NCI-H526 (cell line): ENCODE results near the gene NPR1.
"Not testable (repeated sequence)": the region's sequence is repeated elsewhere in the genome, so short reads cannot be mapped to it uniquely, and the experiment has no call there.

Source experiments
- DNase-seq, 2 experiments: peaks; one replicate each; lab custom pipeline; 2025; lab: John Stamatoyannopoulos, UW

The NPR1 gene

DNA sequence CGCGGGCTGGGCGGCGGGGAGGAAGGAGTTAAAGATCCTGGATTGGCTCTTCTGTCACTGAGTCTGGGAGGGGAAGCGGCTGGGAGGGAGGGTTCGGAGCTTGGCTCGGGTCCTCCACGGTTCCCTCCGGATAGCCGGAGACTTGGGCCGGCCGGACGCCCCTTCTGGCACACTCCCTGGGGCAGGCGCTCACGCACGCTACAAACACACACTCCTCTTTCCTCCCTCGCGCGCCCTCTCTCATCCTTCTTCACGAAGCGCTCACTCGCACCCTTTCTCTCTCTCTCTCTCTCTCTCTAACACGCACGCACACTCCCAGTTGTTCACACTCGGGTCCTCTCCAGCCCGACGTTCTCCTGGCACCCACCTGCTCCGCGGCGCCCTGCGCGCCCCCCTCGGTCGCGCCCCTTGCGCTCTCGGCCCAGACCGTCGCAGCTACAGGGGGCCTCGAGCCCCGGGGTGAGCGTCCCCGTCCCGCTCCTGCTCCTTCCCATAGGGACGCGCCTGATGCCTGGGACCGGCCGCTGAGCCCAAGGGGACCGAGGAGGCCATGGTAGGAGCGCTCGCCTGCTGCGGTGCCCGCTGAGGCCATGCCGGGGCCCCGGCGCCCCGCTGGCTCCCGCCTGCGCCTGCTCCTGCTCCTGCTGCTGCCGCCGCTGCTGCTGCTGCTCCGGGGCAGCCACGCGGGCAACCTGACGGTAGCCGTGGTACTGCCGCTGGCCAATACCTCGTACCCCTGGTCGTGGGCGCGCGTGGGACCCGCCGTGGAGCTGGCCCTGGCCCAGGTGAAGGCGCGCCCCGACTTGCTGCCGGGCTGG is at the start of gene NPR1:
TSS of gene NPR1 (plus strand) at position 170 of the 818 bp plus-strand sequence. CDS start at position 591, 421 bp downstream.
- peak in 1 of 2 experiments; percentile 74 for DNase-seq

DNA sequence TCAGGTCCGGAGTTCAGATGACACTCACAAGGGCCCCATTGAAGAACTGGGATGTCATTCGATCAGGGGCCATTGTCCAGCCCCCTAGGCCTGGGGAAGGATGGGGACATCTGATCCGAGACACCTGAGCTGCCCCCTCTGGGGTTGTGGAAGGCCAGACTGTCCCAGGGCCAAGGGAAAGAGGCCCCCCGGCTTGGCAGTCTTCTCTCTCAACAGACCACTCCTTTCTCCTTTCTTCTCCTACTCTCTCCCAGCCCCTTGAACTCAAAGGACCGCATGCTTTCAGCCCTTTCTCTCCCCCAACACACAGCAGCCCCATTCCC is 49.2 kb upstream of the NPR1 start:
- DNase-seq: no peak

DNA sequence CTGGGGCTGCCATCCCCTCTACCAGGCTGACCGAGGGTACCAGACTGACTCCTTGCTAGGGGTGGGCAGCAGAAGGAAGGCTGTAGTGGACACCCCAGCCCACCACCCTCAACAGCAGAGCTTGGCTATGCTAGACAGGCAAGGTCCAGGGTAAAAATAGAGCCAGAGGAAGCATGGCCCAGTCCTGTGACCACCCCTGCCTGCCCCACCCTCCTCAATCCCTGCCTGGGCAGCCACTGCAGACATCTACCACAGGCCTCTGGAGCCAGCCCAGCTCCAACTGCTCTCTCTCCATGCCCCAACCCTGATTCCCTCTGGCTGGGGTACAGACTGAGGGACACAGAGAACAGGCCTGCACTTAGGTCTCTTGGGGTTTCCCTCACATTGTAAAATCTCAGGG is 48.5 kb upstream of the NPR1 start:
- DNase-seq: no peak

DNA sequence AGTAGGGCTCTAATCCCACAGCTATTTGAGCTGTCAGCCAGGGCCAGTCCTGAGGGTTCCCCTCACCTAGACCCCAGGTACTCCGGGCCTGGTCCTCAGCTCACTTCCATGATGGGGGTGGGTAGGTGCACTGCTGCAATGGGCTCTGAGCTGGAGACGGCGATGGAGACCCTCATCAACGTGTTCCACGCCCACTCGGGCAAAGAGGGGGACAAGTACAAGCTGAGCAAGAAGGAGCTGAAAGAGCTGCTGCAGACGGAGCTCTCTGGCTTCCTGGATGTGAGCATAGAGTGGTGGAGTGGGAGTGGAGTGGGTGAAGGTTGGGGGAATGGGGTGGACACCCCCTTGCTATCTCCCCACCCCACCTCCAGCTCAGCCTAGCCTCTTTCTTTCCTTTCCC is 48.1 kb upstream of the NPR1 start:
- DNase-seq: no peak

DNA sequence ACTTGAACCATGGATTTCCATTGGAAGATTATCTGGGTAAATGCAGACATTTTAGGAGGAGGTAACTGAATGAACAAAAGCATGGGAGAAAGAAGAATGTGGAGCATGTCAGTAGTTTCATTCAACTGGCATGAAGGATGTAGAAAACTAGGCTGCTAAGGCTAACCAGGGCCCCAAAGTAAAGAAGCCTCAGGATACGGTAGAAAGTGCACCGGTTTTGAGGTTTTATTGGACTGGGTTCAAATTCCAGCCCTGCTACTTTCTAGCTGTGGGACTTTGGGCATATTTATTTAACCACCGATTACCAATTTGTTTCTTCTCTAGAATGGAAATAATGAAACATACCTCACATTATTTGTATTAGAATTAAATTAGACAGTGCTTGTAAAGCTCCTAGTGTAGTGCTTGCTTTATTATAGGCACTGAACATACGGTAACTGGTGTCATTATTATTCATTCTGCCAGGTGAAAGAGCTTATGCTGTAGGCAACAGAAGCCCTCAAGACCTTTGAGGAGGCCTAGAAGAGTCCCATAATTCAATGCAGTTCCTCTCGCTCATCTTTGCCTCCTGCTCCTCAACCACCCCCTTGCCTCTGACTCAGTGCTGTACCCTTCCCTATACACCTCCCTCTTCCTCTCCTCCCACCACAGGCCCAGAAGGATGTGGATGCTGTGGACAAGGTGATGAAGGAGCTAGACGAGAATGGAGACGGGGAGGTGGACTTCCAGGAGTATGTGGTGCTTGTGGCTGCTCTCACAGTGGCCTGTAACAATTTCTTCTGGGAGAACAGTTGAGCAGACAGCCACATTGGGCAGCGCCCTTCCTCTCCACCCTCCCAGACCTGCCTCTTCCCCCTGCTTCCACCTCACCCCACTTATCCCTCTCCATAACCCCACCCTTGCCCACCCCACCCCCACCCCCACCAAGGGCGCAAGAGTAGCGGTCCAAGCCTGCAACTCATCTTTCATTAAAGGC is 47.2 kb upstream of the NPR1 start:
- DNase-seq: no peak

DNA sequence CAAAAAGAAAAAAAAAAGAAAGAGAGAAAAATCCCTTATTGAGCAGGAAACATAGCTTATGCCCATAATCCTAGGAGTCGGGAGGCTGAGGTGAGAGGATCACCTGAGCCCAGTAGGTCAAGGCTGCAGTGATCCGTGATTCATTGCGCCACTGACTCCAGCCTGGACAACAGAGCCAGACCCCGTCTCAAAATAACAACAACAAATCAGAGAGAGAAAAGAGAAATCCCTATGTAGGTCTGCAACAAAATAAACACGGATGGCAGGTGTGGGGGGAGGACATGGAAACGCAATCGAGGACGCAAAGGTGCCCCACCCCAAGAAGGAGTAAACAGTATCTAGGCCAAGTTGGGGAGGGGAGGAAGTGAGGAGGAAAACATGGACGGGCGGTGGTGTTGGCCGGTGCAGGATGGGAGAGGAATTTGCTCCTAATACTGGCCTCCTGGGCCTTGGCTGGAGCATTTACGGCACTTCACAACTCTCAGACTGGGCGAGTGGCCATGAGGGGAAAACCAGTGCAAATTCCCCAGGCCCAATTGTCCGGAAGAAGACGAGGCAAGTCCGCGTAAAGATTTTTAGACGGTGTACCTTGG is 45.2 kb upstream of the NPR1 start:
- no peak for DNase-seq

DNA sequence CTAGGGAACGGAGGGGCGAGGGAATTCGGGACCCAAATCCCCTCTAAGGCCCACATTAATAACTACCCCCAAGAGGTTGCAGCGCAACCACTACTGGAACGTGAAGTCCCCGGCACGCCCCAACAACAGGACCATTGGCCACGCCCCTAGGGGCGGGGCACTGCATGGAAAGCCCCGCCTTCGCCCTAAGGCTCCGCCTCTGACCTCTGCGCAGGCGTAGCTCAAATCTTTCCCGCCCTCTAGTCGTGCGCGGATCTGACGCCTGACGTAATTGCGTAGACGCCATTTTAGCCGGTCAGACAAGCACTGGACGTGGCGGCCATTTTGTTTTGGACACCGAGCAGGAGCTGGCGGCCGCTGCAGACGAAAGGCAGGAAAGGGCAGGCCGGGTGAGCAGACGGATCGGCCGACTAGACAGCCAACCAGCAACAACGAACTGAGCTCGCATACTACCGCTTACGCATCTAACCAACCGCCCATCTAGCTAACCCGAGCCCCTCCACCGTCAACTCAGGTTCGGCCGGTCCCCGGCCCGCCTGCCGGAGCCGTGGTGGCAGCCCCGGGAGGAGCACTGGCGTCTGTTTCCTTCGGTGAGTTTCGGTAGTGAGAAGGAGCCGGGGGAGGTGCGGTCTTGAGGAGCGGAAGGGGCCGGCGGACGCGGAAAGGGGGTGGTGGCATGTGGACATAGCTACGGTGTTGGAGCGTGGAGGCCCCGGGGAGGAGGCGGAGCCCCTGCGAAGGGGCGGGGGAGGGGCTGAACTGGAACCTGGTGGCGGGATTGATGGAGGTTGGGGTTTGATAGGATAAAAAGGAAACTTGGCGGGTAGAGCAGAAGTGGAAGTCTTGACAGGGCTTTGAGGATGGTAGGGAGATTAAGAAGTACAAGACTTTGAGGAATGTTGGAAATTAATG is 44.5 kb upstream of the NPR1 start, which contains the start of gene CHTOP:
TSS of gene CHTOP (plus strand) at position 313 of the 912 bp plus-strand sequence. CDS start 2,523 bp downstream, outside the sequence.
- peak; percentile 99 to 100 for DNase-seq

DNA sequence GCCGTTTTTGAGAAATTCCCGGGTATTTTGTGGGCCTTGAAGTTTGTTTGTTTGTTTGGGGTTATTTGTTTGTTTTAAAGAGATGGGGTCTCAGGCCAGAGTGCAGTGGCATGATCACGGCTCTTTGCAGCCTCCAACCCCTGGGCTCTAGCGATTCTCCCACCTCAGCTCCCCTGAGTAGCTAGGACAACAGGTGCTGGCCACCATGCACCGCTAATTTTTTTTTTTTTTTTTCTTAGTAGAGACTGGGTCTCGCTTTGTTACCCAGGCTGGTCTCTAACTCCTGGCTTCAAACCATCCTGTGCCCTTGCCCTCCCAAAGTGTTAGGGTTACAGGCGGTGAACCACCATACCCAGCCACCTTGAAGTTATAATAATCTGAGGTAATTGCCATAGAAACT is 42.6 kb upstream of the NPR1 start:
- no peak for DNase-seq

DNA sequence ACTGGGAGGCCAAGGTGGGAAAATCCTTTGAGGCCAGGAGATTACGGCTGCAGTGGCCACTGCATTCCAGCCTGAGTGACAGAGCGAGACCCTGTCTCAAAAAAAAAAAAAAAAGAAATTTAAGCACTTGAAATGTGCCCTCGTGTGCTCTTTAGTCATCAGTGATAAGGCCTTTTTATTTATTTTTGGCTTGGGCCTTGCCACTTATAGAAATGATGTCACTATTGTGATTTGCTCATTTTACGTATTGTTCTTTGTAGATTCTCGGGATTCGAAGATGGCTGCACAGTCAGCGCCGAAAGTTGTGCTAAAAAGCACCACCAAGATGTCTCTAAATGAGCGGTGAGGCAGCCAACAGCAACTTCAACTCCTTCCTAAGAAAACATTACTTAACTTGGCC is 42.2 kb upstream of the NPR1 start:
- DNase-seq: no peak

DNA sequence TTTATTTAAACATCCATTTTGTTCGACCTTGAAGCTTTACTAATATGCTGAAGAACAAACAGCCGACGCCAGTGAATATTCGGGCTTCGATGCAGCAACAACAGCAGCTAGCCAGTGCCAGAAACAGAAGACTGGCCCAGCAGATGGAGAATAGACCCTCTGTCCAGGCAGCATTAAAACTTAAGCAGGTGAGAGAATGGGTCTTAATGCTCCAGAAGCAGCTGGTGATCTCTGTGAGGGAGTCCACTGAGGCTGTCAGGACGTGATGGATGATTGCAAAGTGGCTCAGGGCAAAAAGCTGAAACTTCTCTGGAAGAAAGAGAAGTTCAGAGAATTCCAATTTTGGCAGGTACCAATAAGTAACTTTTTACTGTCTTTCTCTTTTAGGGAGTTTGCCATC is 40.2 kb upstream of the NPR1 start:
- DNase-seq: no peak

DNA sequence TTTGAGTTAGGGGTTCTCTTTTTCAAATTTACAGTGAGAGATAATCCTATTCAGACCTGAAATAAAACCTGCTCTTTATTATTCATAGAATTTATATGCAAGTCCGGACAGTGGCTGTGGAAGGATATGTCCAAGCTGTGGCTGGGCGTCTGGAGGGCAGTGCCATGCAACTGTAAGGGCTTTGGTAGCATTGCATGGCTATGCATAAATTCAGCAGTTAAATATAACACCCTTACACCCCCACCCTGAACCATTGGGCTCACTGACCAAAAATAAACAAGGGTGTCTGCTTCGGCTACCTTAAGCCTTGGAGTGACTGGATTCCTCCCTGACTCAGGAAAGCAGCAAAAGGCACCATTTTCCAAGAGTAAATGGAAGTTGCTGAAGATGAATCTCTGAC is 39.2 kb upstream of the NPR1 start:
- DNase-seq: no peak

DNA sequence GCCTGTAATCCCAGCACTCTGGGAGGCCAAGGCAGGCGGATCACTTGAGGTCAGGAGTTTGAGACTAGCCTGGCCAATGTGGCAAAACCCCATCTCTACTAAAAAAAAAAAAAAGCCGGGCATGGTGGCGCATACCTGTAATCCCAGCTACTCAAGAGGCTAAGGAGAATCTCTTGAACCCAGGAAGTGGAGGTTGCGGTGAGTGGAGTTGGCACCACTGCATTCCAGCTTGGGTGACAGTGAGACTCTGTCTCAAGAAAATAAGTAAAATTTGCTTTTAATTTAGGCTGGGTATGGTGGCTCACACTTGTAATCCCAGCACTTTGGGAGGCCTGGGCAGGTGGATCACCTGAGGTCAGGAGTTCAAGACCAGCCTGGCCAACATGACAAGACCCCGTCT is 38.3 kb upstream of the NPR1 start:
- not testable (repeated sequence) for DNase-seq

DNA sequence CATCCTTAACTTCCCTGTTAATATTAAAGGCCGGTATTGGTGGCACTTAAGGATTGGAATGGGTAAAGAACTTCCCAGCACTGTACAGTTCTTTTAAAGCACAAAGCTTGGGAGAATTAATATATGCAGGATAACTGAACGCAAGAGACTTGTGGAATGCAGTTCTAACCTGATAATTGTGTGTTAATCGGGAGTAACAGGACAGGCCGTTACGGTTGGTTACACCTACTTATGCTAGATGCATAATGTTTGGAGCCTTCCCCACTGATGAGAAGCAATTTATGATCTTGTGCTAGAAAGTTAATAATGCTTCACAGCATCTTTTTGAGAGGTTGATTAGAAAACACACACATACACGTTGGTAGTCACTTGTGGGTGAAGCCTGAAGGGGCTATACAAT is 37.6 kb upstream of the NPR1 start:
- DNase-seq: no peak

DNA sequence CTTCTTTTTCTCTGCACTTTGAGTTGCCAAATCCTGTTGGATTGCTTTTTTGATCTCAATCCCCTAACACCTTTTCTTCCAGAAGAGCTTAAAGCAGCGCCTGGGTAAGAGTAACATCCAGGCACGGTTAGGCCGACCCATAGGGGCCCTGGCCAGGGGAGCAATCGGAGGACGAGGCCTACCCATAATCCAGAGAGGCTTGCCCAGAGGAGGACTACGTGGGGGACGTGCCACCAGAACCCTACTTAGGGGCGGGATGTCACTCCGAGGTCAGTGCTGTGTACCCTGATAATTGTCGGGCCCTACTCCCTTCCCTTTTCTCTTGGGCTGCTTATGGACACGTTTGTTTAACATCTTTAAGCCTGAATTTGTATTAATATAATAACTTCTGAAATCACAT is 36.3 kb upstream of the NPR1 start:
- no peak for DNase-seq

DNA sequence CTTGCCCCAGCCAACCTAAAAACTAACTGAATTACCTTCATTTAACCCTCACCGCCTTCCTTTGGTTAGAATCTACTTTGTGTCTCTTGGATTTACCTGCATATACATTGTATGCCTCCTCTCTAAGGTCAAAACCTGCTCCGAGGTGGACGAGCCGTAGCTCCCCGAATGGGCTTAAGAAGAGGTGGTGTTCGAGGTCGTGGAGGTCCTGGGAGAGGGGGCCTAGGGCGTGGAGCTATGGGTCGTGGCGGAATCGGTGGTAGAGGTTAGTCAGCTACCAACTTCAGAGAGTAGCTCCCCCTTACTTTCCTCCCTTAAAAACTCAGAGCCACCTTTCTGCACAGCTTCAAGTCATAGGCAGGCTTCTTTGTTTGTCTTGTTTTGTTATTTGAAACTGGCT is 35.4 kb upstream of the NPR1 start:
- no peak for DNase-seq

DNA sequence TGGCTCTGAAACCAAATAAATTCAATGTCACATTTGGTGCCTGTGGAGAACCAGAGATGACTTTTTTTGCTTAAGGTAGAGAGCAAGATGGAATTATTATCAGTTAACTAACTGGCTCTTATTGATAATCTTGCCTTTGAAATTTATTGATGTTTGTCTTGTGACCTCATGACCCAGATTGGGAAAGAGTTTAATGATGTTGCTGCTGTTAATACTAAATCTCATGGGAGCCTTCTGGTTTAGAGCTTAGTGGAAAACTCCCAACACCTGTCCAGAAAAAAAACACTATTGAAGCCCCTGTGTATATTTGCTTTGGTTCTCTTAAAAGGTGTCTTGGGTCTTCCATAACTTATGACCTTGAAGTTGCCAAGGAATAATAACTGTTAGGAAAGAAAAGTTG is 34.7 kb upstream of the NPR1 start:
- no peak for DNase-seq

DNA sequence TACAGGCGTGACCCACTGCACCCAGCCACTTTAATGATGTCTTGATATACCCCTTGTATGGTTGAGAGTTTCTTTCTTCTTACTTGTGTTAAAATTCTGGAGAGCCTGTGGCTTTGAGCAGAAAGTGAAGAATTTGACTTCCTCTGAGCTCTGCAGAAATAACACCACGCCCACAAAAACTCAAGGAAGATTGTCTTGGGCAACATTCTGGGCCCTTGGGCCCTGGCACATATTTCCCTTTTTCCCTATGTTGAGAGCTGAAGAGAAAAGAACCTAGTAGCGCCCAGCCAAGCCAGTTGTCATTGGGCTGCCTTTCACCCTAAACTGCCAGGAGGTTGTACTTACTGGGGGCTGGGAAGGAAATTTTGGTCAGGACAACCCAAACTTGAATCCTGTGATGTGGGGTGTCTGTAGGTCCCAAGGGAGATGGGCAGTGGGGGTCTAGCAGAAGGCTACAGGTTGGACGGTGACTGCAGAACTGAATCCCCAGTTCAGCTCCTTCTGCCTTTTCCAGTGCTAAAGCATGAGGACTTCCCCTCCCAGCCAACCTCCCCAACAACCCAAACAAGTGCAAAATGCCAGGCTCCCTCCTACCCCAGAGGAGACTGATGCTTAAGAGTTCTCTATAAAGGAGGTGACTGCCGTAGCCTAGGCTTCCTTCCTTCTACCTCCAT is 31.7 kb upstream of the NPR1 start:
- DNase-seq: no peak

DNA sequence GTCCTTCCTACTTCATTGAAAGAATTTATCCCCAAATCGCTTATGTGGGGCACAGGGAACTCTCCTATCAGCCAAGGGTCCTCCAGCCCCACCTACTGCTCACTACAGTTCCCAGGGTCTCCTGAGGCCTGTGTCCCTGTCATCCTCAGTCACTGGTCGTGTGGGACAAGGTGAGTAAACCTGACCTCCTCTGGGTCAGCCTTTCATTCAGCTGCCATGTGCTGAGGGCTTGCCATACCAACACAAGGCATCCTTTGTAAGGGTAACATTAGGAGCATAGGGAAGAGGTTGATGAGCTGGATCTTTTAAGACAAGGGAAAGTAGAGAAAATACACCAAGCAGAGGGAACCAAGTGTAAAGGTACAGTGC is 31.2 kb upstream of the NPR1 start:
- DNase-seq: peak in 1 of 2 experiments; percentile 39

DNA sequence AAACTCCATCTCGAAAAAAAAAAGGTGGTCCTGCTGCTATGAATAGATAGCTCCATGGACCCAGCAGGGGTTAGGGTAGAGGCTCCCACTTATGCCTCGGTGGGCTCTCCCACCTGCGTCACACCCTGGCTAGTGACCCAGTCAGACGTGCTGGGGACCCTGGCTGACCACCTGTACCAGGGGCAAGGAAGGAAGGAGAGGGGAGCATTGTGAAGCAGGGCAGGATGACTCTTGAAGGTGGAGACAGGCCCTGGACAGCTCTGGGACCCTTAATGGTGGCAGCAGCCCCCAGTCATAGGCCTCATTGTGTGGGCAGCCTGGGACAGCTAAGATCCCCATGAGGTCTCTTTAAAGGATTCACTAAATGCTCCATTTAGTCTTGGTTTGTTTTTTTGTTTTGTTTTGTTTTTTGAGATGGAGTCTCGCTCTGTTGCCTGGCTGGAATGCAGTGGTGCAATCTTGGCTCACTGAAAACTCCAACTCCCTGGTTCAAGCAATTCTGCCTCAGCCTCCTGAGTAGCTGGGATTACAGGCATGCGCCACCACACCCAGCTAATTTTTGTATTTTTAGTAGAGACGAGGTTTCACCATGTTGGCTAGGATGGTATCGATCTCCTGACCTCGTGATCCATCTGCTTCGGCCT is 30.4 kb upstream of the NPR1 start:
- DNase-seq: no peak

DNA sequence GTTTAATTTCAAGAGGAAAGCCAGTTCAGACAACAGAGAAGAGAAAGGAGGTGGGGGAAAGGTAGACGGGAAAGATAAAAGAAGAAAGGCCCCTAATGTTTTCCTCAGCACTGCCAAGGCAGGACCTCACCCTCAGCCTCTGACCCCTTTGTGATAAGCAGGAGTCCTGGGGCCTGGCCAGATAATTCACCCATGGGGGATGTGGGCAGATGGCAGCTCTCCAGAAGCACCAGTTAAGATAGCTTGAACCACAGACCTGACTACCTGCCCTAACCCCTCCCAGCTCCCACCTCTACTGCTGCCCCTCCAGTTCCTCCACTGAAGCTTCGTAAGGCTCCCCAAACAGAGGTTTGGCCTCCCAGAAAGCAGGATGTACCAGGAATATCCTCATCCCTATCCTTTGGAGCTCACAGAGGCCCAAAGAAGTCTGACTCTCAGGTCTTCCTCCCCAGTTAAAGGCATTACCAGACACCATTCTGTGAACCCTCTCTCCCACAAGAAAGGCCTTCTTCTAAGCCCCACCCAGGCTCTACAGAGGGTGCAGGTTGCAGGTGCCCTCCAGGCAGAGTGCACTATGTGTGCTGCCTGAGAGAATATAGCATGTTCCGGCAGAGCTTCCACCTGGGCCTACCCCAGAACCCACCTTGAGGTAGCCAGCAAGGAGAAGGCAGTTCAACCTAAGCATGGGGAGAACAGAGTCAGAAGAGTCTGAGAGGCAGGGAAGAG is 29.2 kb upstream of the NPR1 start:
- no peak for DNase-seq
